ENCODE results near the gene ST7L.

ST7L gene

GRCh38 chr1:112542206-112542973 is 76.6 kb downstream of the ST7L start:
- Histone ChIP-seq H3K9me3 (ENCODE audit: control insufficient read depth, low read depth, low read length) (no peaks in the 10 kb centered on the region), H3K4me1 (ENCODE audit: control insufficient read depth, low read depth, low read length) (no peaks in the 10 kb centered on the region), H3K27me3 (ENCODE audit: control insufficient read depth, insufficient read depth, low read length) (no peaks in the 10 kb centered on the region), H3K27ac (ENCODE audit: low read length) (no peak overlapping the region), H3K4me3 (ENCODE audit: low read length) (no peak overlapping the region), H3K9ac (ENCODE audit: low read length) (no peak overlapping the region), H3K36me3 (ENCODE audit: control insufficient read depth, low read depth, low read length) (peaks cover 17% of the 10 kb centered on the region)

- Histone ChIP-seq H3K36me3 (ENCODE audit: control insufficient read depth, low read depth, low read length) (peaks cover 17% of the 10 kb centered on the region), H3K4me1 (ENCODE audit: control insufficient read depth, low read depth, low read length) (no peaks in the 10 kb centered on the region), H3K27me3 (ENCODE audit: control insufficient read depth, insufficient read depth, low read length) (no peaks in the 10 kb centered on the region), H3K4me3 (ENCODE audit: low read length) (no peak overlapping the region), H3K9me3 (ENCODE audit: control insufficient read depth, low read depth, low read length) (no peaks in the 10 kb centered on the region), H3K9ac (ENCODE audit: low read length) (no peak overlapping the region), H3K27ac (ENCODE audit: low read length) (no peak overlapping the region)
Measured at GRCh38 chr1:112541299-112541698, 77.6 kb downstream of the ST7L start.

- no peak overlapping the region for H3K9ac ChIP-seq (ENCODE audit: low read length)
- H3K4me1 ChIP-seq (ENCODE audit: control insufficient read depth, low read depth, low read length), result no peaks in the 10 kb centered on the region
- H3K36me3 ChIP-seq (ENCODE audit: control insufficient read depth, low read depth, low read length), result peaks cover 14% of the 10 kb centered on the region
Measured at GRCh38 chr1:112540226-112540794, 78.6 kb downstream of the ST7L start.

GRCh38 chr1:112538883-112539282 is 80.1 kb downstream of the ST7L start:
- no peak overlapping the region for H3K27ac ChIP-seq (ENCODE audit: low read length)
- no peaks in the 10 kb centered on the region for H3K4me1 ChIP-seq (ENCODE audit: control insufficient read depth, low read depth, low read length)
- peaks cover 11% of the 10 kb centered on the region for H3K36me3 ChIP-seq (ENCODE audit: control insufficient read depth, low read depth, low read length)

More at GRCh38 chr1:112540226-112540794, 78.6 kb downstream of the ST7L start:
- Histone ChIP-seq H3K27me3 (ENCODE audit: control insufficient read depth, insufficient read depth, low read length) (no peaks in the 10 kb centered on the region), H3K27ac (ENCODE audit: low read length) (no peak overlapping the region), H3K4me3 (ENCODE audit: low read length) (no peak overlapping the region), H3K9me3 (ENCODE audit: control insufficient read depth, low read depth, low read length) (no peaks in the 10 kb centered on the region)

GRCh38 chr1:112537456-112537855 is 81.5 kb downstream of the ST7L start:
- no peaks in the 10 kb centered on the region for H3K4me1 ChIP-seq (ENCODE audit: control insufficient read depth, low read depth, low read length)
- H3K4me3 ChIP-seq (ENCODE audit: low read length), result no peak overlapping the region
- H3K9ac ChIP-seq (ENCODE audit: low read length), result no peak overlapping the region
- H3K9me3 ChIP-seq (ENCODE audit: control insufficient read depth, low read depth, low read length), result no peaks in the 10 kb centered on the region
- no peak overlapping the region for H3K27ac ChIP-seq (ENCODE audit: low read length)
- no peaks in the 10 kb centered on the region for H3K27me3 ChIP-seq (ENCODE audit: control insufficient read depth, insufficient read depth, low read length)
- H3K36me3 ChIP-seq (ENCODE audit: control insufficient read depth, low read depth, low read length), result peaks cover 11% of the 10 kb centered on the region

More at GRCh38 chr1:112538883-112539282, 80.1 kb downstream of the ST7L start:
- Histone ChIP-seq H3K27me3 (ENCODE audit: control insufficient read depth, insufficient read depth, low read length) (no peaks in the 10 kb centered on the region), H3K4me3 (ENCODE audit: low read length) (no peak overlapping the region), H3K9ac (ENCODE audit: low read length) (no peak overlapping the region), H3K9me3 (ENCODE audit: control insufficient read depth, low read depth, low read length) (no peaks in the 10 kb centered on the region)

- no peaks in the 10 kb centered on the region for H3K4me1 ChIP-seq (ENCODE audit: control insufficient read depth, low read depth, low read length)
- no peaks in the 10 kb centered on the region for H3K9me3 ChIP-seq (ENCODE audit: control insufficient read depth, low read depth, low read length)
- no peak overlapping the region for H3K9ac ChIP-seq (ENCODE audit: low read length)
- no peak overlapping the region for H3K27ac ChIP-seq (ENCODE audit: low read length)
- no peak overlapping the region for H3K4me3 ChIP-seq (ENCODE audit: low read length)
- peaks cover 8% of the 10 kb centered on the region for H3K36me3 ChIP-seq (ENCODE audit: control insufficient read depth, low read depth, low read length)
- H3K27me3 ChIP-seq (ENCODE audit: control insufficient read depth, insufficient read depth, low read length), result no peaks in the 10 kb centered on the region
Measured at GRCh38 chr1:112536561-112536960, 82.4 kb downstream of the ST7L start.

GRCh38 chr1:112533029-112533428 is 85.9 kb downstream of the ST7L start:
- H3K4me3 ChIP-seq (ENCODE audit: low read length), result no peak overlapping the region
- H3K27me3 ChIP-seq (ENCODE audit: control insufficient read depth, insufficient read depth, low read length), result no peaks in the 10 kb centered on the region
- no peaks in the 10 kb centered on the region for H3K36me3 ChIP-seq (ENCODE audit: control insufficient read depth, low read depth, low read length)
- no peaks in the 10 kb centered on the region for H3K4me1 ChIP-seq (ENCODE audit: control insufficient read depth, low read depth, low read length)
- H3K9ac ChIP-seq (ENCODE audit: low read length), result no peak overlapping the region
- no peaks in the 10 kb centered on the region for H3K9me3 ChIP-seq (ENCODE audit: control insufficient read depth, low read depth, low read length)
- H3K27ac ChIP-seq (ENCODE audit: low read length), result no peak overlapping the region

- H3K4me3 ChIP-seq (ENCODE audit: low read length), result no peak overlapping the region
Measured at GRCh38 chr1:112532064-112532463, 86.9 kb downstream of the ST7L start.

GRCh38 chr1:112530832-112531231 is 88.1 kb downstream of the ST7L start:
- Histone ChIP-seq H3K4me3 (ENCODE audit: low read length) (no peak overlapping the region), H3K27ac (ENCODE audit: low read length) (no peak overlapping the region), H3K4me1 (ENCODE audit: control insufficient read depth, low read depth, low read length) (peaks cover 5% of the 10 kb centered on the region), H3K9me3 (ENCODE audit: control insufficient read depth, low read depth, low read length) (no peaks in the 10 kb centered on the region), H3K36me3 (ENCODE audit: control insufficient read depth, low read depth, low read length) (no peaks in the 10 kb centered on the region), H3K27me3 (ENCODE audit: control insufficient read depth, insufficient read depth, low read length) (no peaks in the 10 kb centered on the region), H3K9ac (ENCODE audit: low read length) (no peak overlapping the region)

More at GRCh38 chr1:112532064-112532463, 86.9 kb downstream of the ST7L start:
- Histone ChIP-seq H3K9ac (ENCODE audit: low read length) (no peak overlapping the region), H3K9me3 (ENCODE audit: control insufficient read depth, low read depth, low read length) (no peaks in the 10 kb centered on the region), H3K36me3 (ENCODE audit: control insufficient read depth, low read depth, low read length) (no peaks in the 10 kb centered on the region), H3K27me3 (ENCODE audit: control insufficient read depth, insufficient read depth, low read length) (no peaks in the 10 kb centered on the region), H3K27ac (ENCODE audit: low read length) (no peak overlapping the region), H3K4me1 (ENCODE audit: control insufficient read depth, low read depth, low read length) (peaks cover 5% of the 10 kb centered on the region)

- H3K9ac ChIP-seq (ENCODE audit: low read length), result no peak overlapping the region
- H3K27ac ChIP-seq (ENCODE audit: low read length), result no peak overlapping the region
- no peaks in the 10 kb centered on the region for H3K27me3 ChIP-seq (ENCODE audit: control insufficient read depth, insufficient read depth, low read length)
- H3K4me1 ChIP-seq (ENCODE audit: control insufficient read depth, low read depth, low read length), result peaks cover 15% of the 10 kb centered on the region
- no peaks in the 10 kb centered on the region for H3K36me3 ChIP-seq (ENCODE audit: control insufficient read depth, low read depth, low read length)
- H3K4me3 ChIP-seq (ENCODE audit: low read length), result no peak overlapping the region
- H3K9me3 ChIP-seq (ENCODE audit: control insufficient read depth, low read depth, low read length), result no peaks in the 10 kb centered on the region
Measured at GRCh38 chr1:112529301-112529700, 89.6 kb downstream of the ST7L start.

GRCh38 chr1:112528076-112528475 is 90.9 kb downstream of the ST7L start:
- H3K9me3 ChIP-seq (ENCODE audit: control insufficient read depth, low read depth, low read length), result no peaks in the 10 kb centered on the region
- no peak overlapping the region for H3K4me3 ChIP-seq (ENCODE audit: low read length)
- H3K36me3 ChIP-seq (ENCODE audit: control insufficient read depth, low read depth, low read length), result no peaks in the 10 kb centered on the region
- no peaks in the 10 kb centered on the region for H3K27me3 ChIP-seq (ENCODE audit: control insufficient read depth, insufficient read depth, low read length)
- no peak overlapping the region for H3K27ac ChIP-seq (ENCODE audit: low read length)
- H3K4me1 ChIP-seq (ENCODE audit: control insufficient read depth, low read depth, low read length), result peaks cover 20% of the 10 kb centered on the region
- no peak overlapping the region for H3K9ac ChIP-seq (ENCODE audit: low read length)
